Esophagus (tissue), 2 donors: ENCODE measurements around the gene TTLL12. TPM values are rescaled to one million over a fixed set of nuclear protein-coding genes. Genes with fewer than 3 reads are reported as not detected.

Experiments used
- H3K27ac ChIP-seq, 2 donors: one replicate each; pipeline ENCODE4 v1.5.1; 2013; ENCODE audit warnings: low read depth in 2 of 2, mild to moderate bottlenecking in 2 of 2, inconsistent platforms in 1 of 2, low read length in 1 of 2, moderate library complexity in 1 of 2
- H3K27me3 ChIP-seq, 2 donors: one replicate each; pipeline ENCODE4 v1.6.1; 2013; ENCODE audit warnings: low read length in 2 of 2, control low read depth in 1 of 2, mild to moderate bottlenecking in 1 of 2; ENCODE audit not compliant: insufficient read depth in 2 of 2, control insufficient read depth in 1 of 2
- H3K36me3 ChIP-seq, 2 donors: one replicate each; pipeline ENCODE4 v1.6.1; 2013; ENCODE audit warnings: low read length in 1 of 2; ENCODE audit not compliant: control insufficient read depth in 2 of 2, insufficient read depth in 2 of 2
- H3K4me1 ChIP-seq, 2 donors: one replicate each; pipeline ENCODE4 v1.6.1; 2013; ENCODE audit warnings: low read length in 1 of 2; ENCODE audit not compliant: control insufficient read depth in 2 of 2, insufficient read depth in 2 of 2
- H3K4me3 ChIP-seq, 2 donors: one replicate each; pipeline ENCODE4 v1.5.1; 2013; ENCODE audit warnings: low read length in 2 of 2, mild to moderate bottlenecking in 2 of 2, low read depth in 1 of 2, moderate library complexity in 1 of 2
- H3K9me3 ChIP-seq, 2 donors: one replicate each; pipeline ENCODE4 v1.6.1; 2013; ENCODE audit warnings: mild to moderate bottlenecking in 2 of 2, low read depth in 1 of 2, low read length in 1 of 2, moderate library complexity in 1 of 2; ENCODE audit not compliant: control insufficient read depth in 2 of 2, insufficient read depth in 1 of 2
- WGBS, 2 donors: extraction: QIAGEN DNeasy Blood & Tissue Kit; methylation state at CpG; one replicate each; pipeline ENCODE4 v1.1.7; 2013; 5-methylcytosine and 5-hydroxymethylcytosine counted together
- polyA plus RNA-seq, 2 donors: library from polyadenylated mRNA; stranded (reverse); fragments of 200-250 nt; gene quantifications; one replicate each; pipeline ENCODE4 v1.2.3, GENCODE V29; 2013
- donor health status: healthy with polysubstance abuse.
- donor health status: Bipolar disorder and iron deficiency.

The TTLL12 gene
- polyA plus RNA-seq, 2 donors, result 79.5 to 96.4 TPM

- H3K4me1 ChIP-seq, result no peaks in the 10 kb centered on the region
- WGBS, 2 donors, result 90 to 92% methylated on average over 10 of the region's 10 CpGs
Measured at GRCh38 chr22:43202326-43202725, 15.4 kb upstream of the TTLL12 start.

GRCh38 chr22:43201486-43202219, 14.7 kb upstream of the TTLL12 start:
- no peaks in the 10 kb centered on the region for H3K4me1 ChIP-seq
- H3K9me3 ChIP-seq, result no peaks in the 10 kb centered on the region
- 93 to 94% methylated on average over 26 of the region's 26 CpGs for WGBS, 2 donors
- no peak overlapping the region for H3K27ac ChIP-seq
- H3K27me3 ChIP-seq, result no peaks in the 10 kb centered on the region
- no peaks in the 10 kb centered on the region for H3K36me3 ChIP-seq
- no peak overlapping the region for H3K4me3 ChIP-seq

More at GRCh38 chr22:43202326-43202725, 15.4 kb upstream of the TTLL12 start:
- Histone ChIP-seq H3K9me3 (no peaks in the 10 kb centered on the region), H3K27ac (no peak overlapping the region), H3K27me3 (no peaks in the 10 kb centered on the region), H3K36me3 (no peaks in the 10 kb centered on the region), H3K4me3 (no peak overlapping the region)

GRCh38 chr22:43200555-43200954, 13.6 kb upstream of the TTLL12 start:
- WGBS, 2 donors, result 82 to 84% methylated on average over 13 of the region's 13 CpGs
- Histone ChIP-seq H3K4me1 (no peaks in the 10 kb centered on the region), H3K27ac (no peak overlapping the region)

GRCh38 chr22:43200031-43200430, 13.1 kb upstream of the TTLL12 start:
- no peaks in the 10 kb centered on the region for H3K36me3 ChIP-seq
- no peaks in the 10 kb centered on the region for H3K9me3 ChIP-seq
- WGBS, 2 donors, result 84% methylated on average over 17 of the region's 17 CpGs
- H3K4me3 ChIP-seq, result no peak overlapping the region
- H3K4me1 ChIP-seq, result no peaks in the 10 kb centered on the region
- H3K27me3 ChIP-seq, result no peaks in the 10 kb centered on the region
- H3K27ac ChIP-seq, result no peak overlapping the region

More at GRCh38 chr22:43200555-43200954, 13.6 kb upstream of the TTLL12 start:
- H3K36me3 ChIP-seq, result no peaks in the 10 kb centered on the region
- no peak overlapping the region for H3K4me3 ChIP-seq
- no peaks in the 10 kb centered on the region for H3K9me3 ChIP-seq
- no peaks in the 10 kb centered on the region for H3K27me3 ChIP-seq

- Histone ChIP-seq H3K9me3 (no peaks in the 10 kb centered on the region), H3K27ac (no peak overlapping the region), H3K4me3 (no peak overlapping the region), H3K36me3 (no peaks in the 10 kb centered on the region), H3K4me1 (no peaks in the 10 kb centered on the region), H3K27me3 (no peaks in the 10 kb centered on the region)
- WGBS, 2 donors, result 86 to 89% methylated on average over 11 of the region's 11 CpGs
Measured at GRCh38 chr22:43199541-43199940, 12.6 kb upstream of the TTLL12 start.

GRCh38 chr22:43198936-43199335, 12.0 kb upstream of the TTLL12 start:
- H3K4me3 ChIP-seq, result no peak overlapping the region
- no peaks in the 10 kb centered on the region for H3K36me3 ChIP-seq
- H3K27me3 ChIP-seq, result no peaks in the 10 kb centered on the region
- no peaks in the 10 kb centered on the region for H3K4me1 ChIP-seq
- H3K27ac ChIP-seq, result no peak overlapping the region
- H3K9me3 ChIP-seq, result no peaks in the 10 kb centered on the region
- 76 to 86% methylated on average over 9 of the region's 9 CpGs for WGBS, 2 donors

- H3K4me1 ChIP-seq, result no peaks in the 10 kb centered on the region
- H3K27me3 ChIP-seq, result no peaks in the 10 kb centered on the region
- H3K27ac ChIP-seq, result no peak overlapping the region
- no peak overlapping the region for H3K4me3 ChIP-seq
- H3K9me3 ChIP-seq, result no peaks in the 10 kb centered on the region
- whole genome bisulfite sequencing, 2 donors, result 81 to 89% methylated on average over 5 of the region's 5 CpGs
- no peaks in the 10 kb centered on the region for H3K36me3 ChIP-seq
Measured at GRCh38 chr22:43198126-43198525, 11.2 kb upstream of the TTLL12 start.

GRCh38 chr22:43197271-43197941, 10.5 kb upstream of the TTLL12 start:
- H3K27ac ChIP-seq, result no peak overlapping the region
- WGBS, 2 donors, result 66 to 68% methylated on average over 22 of the region's 22 CpGs
- no peak overlapping the region for H3K4me3 ChIP-seq
- no peaks in the 10 kb centered on the region for H3K9me3 ChIP-seq
- H3K4me1 ChIP-seq, result no peaks in the 10 kb centered on the region
- H3K27me3 ChIP-seq, result no peaks in the 10 kb centered on the region
- H3K36me3 ChIP-seq, result no peaks in the 10 kb centered on the region

- H3K9me3 ChIP-seq, result no peaks in the 10 kb centered on the region
- no peaks in the 10 kb centered on the region for H3K36me3 ChIP-seq
- H3K27ac ChIP-seq, result no peak overlapping the region
- H3K4me1 ChIP-seq, result no peaks in the 10 kb centered on the region
- no peak overlapping the region for H3K4me3 ChIP-seq
- H3K27me3 ChIP-seq, result no peaks in the 10 kb centered on the region
Measured at GRCh38 chr22:43191831-43192230, 4.9 kb upstream of the TTLL12 start.
